ENCODE data around the gene RNF217. TPM values are rescaled to one million over a fixed set of nuclear protein-coding genes. Genes with fewer than 3 reads are reported as not detected.

The RNF217 gene
- total RNA-seq, 1 experiment from 2014 or later, result 12.2 TPM

DNA sequence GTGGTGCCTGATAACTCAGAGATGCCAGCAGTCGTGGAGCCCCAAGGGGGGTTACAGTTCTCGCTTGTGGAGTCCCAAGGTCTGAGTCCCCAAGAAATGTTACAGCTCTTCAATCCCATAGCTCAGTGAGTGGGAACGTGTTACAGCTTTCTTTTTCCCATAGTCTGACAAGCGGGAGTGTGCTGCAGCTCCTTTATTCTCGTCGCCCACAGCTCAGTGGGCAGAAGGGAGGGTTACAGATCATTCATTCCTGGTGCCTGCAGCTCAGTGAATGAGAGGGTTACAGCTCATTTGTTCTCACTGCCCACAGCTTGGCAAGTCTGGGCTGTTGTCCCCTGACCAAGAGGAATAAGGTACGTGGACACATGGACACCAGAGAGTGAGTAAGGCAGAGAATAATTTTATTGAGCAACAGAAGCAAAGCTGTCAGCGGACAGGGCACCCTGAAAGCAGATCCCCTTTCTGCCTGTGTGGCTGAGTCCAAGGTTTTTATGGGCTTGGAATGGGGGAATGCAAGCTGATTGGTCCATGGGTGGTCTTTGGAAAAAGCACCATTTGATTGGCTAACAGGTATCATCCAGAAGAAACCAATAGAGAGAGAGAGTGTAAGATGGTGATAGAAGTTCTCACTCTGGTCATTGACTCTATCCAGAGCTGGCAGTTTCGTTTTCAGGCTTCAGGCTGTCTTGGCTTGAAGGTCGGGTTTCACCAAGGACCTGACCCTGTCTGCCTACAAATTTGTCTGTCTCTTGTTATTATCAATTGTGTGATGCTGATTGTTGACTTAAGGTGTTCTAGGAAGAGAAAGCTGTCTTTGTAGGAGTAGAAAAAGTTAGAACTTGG lies 16.4 kb downstream of the RNF217 start:
- TF ChIP-seq NFATC4 (CRISPR knock-in tag; IDR thresholded peaks at IDR 0.05) (no peak), NFE2L1 (CRISPR knock-in tag; IDR thresholded peaks at IDR 0.05) (no peak), SP1 (CRISPR knock-in tag; conservative IDR thresholded peaks at IDR 0.05) (no peak), SMAD4 (CRISPR knock-in tag; IDR thresholded peaks at IDR 0.05) (no peak), ZBTB21 (CRISPR knock-in tag; IDR thresholded peaks at IDR 0.05; ENCODE audit: borderline replicate concordance) (no peak), NR1H2 (CRISPR knock-in tag; IDR thresholded peaks at IDR 0.05) (no peak), ZNF416 (CRISPR knock-in tag; IDR thresholded peaks at IDR 0.05) (no peak)
- TF ChIP-seq, protein P1, sequence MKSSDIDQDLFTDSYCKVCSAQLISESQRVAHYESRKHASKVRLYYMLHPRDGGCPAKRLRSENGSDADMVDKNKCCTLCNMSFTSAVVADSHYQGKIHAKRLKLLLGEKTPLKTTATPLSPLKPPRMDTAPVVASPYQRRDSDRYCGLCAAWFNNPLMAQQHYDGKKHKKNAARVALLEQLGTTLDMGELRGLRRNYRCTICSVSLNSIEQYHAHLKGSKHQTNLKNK (CRISPR knock-in tag; IDR thresholded peaks at IDR 0.05), result no peak
- TF ChIP-seq, protein P2, sequence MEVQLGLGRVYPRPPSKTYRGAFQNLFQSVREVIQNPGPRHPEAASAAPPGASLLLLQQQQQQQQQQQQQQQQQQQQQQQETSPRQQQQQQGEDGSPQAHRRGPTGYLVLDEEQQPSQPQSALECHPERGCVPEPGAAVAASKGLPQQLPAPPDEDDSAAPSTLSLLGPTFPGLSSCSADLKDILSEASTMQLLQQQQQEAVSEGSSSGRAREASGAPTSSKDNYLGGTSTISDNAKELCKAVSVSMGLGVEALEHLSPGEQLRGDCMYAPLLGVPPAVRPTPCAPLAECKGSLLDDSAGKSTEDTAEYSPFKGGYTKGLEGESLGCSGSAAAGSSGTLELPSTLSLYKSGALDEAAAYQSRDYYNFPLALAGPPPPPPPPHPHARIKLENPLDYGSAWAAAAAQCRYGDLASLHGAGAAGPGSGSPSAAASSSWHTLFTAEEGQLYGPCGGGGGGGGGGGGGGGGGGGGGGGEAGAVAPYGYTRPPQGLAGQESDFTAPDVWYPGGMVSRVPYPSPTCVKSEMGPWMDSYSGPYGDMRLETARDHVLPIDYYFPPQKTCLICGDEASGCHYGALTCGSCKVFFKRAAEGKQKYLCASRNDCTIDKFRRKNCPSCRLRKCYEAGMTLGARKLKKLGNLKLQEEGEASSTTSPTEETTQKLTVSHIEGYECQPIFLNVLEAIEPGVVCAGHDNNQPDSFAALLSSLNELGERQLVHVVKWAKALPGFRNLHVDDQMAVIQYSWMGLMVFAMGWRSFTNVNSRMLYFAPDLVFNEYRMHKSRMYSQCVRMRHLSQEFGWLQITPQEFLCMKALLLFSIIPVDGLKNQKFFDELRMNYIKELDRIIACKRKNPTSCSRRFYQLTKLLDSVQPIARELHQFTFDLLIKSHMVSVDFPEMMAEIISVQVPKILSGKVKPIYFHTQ (CRISPR knock-in tag; IDR thresholded peaks at IDR 0.05), result no peak
- peaks cover 16% of the 10 kb centered on the region for H3K4me1 Mint-ChIP-seq
- H3K9me3 Mint-ChIP-seq, result peaks cover 19% of the 10 kb centered on the region
- ChIA-PET CTCF (no interaction called here), POLR2A (interaction anchor here (1.0 kb wide), 1 partner anchor 35 kb away, joined by 3 read pairs; no protein-coding TSS in a partner anchor)
- H3K27ac Mint-ChIP-seq, result no peak overlapping the region
- ATAC-seq (no peak), DNase-seq (ENCODE audit: low spot score) (no peak)
- H3K27me3 Mint-ChIP-seq (ENCODE audit: low read depth), result no peaks in the 10 kb centered on the region
- H3K36me3 Mint-ChIP-seq, result peaks cover 24% of the 10 kb centered on the region
- H3K4me3 Mint-ChIP-seq, result no peak overlapping the region

DNA sequence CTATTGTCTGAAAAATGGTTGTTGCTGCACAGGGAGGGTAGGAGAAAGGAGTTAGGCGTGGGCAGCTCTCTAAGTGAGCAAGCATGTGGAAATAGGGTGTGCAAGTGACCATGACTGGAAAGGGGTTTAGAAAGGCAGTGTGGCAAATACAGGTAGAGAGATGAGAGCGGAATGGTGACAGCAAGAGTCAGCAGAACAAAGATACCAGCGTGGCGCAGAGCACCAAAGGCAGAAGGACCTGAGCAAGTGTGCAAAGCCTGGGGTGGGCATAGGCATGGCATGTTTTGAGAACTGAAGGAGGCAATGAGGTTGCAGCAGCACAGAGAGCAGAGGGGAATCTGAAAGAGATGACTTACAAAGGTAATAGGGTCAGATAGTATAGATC lies 17.0 kb downstream of the RNF217 start:
- Mint-ChIP-seq H3K4me1 (peaks cover 18% of the 10 kb centered on the region), H3K27ac (peak overlapping the region; percentile 4; the same call in 1 of the 2 replicates), H3K9me3 (peaks cover 19% of the 10 kb centered on the region), H3K36me3 (peaks cover 24% of the 10 kb centered on the region), H3K4me3 (no peak overlapping the region), H3K27me3 (ENCODE audit: low read depth) (no peaks in the 10 kb centered on the region)
- DNase-seq (ENCODE audit: low spot score), result no peak
- no peak for ATAC-seq
- POLR2A ChIA-PET, result interaction anchor here (0.5 to 1.0 kb wide), 2 partner anchors 36 to 139 kb away, joined by 3 read pairs; no protein-coding TSS in a partner anchor
- CTCF ChIA-PET, result no interaction called here
- TF ChIP-seq, protein P3, sequence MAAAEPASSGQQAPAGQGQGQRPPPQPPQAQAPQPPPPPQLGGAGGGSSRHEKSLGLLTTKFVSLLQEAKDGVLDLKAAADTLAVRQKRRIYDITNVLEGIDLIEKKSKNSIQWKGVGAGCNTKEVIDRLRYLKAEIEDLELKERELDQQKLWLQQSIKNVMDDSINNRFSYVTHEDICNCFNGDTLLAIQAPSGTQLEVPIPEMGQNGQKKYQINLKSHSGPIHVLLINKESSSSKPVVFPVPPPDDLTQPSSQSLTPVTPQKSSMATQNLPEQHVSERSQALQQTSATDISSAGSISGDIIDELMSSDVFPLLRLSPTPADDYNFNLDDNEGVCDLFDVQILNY (CRISPR knock-in tag; IDR thresholded peaks at IDR 0.05), result no peak
- no peak for TF ChIP-seq CREM (CRISPR knock-in tag; IDR thresholded peaks at IDR 0.05)
- no peak for TF ChIP-seq SMAD4 (CRISPR knock-in tag; IDR thresholded peaks at IDR 0.05)
- TF ChIP-seq, protein P4, sequence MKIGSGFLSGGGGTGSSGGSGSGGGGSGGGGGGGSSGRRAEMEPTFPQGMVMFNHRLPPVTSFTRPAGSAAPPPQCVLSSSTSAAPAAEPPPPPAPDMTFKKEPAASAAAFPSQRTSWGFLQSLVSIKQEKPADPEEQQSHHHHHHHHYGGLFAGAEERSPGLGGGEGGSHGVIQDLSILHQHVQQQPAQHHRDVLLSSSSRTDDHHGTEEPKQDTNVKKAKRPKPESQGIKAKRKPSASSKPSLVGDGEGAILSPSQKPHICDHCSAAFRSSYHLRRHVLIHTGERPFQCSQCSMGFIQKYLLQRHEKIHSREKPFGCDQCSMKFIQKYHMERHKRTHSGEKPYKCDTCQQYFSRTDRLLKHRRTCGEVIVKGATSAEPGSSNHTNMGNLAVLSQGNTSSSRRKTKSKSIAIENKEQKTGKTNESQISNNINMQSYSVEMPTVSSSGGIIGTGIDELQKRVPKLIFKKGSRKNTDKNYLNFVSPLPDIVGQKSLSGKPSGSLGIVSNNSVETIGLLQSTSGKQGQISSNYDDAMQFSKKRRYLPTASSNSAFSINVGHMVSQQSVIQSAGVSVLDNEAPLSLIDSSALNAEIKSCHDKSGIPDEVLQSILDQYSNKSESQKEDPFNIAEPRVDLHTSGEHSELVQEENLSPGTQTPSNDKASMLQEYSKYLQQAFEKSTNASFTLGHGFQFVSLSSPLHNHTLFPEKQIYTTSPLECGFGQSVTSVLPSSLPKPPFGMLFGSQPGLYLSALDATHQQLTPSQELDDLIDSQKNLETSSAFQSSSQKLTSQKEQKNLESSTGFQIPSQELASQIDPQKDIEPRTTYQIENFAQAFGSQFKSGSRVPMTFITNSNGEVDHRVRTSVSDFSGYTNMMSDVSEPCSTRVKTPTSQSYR (CRISPR knock-in tag; IDR thresholded peaks at IDR 0.05), result no peak
- no peak for TF ChIP-seq SOX15 (CRISPR knock-in tag; IDR thresholded peaks at IDR 0.05)
- TF ChIP-seq, protein P5, sequence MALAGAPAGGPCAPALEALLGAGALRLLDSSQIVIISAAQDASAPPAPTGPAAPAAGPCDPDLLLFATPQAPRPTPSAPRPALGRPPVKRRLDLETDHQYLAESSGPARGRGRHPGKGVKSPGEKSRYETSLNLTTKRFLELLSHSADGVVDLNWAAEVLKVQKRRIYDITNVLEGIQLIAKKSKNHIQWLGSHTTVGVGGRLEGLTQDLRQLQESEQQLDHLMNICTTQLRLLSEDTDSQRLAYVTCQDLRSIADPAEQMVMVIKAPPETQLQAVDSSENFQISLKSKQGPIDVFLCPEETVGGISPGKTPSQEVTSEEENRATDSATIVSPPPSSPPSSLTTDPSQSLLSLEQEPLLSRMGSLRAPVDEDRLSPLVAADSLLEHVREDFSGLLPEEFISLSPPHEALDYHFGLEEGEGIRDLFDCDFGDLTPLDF (CRISPR knock-in tag; IDR thresholded peaks at IDR 0.05), result no peak
- TF ChIP-seq, protein P6, sequence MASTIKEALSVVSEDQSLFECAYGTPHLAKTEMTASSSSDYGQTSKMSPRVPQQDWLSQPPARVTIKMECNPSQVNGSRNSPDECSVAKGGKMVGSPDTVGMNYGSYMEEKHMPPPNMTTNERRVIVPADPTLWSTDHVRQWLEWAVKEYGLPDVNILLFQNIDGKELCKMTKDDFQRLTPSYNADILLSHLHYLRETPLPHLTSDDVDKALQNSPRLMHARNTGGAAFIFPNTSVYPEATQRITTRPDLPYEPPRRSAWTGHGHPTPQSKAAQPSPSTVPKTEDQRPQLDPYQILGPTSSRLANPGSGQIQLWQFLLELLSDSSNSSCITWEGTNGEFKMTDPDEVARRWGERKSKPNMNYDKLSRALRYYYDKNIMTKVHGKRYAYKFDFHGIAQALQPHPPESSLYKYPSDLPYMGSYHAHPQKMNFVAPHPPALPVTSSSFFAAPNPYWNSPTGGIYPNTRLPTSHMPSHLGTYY (CRISPR knock-in tag; IDR thresholded peaks at IDR 0.05), result no peak
- TF ChIP-seq ETV6 (CRISPR knock-in tag; IDR thresholded peaks at IDR 0.05), result no peak
- TF ChIP-seq, protein P7, sequence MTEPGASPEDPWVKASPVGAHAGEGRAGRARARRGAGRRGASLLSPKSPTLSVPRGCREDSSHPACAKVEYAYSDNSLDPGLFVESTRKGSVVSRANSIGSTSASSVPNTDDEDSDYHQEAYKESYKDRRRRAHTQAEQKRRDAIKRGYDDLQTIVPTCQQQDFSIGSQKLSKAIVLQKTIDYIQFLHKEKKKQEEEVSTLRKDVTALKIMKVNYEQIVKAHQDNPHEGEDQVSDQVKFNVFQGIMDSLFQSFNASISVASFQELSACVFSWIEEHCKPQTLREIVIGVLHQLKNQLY (CRISPR knock-in tag; IDR thresholded peaks at IDR 0.05), result no peak
- TF ChIP-seq, protein P8, sequence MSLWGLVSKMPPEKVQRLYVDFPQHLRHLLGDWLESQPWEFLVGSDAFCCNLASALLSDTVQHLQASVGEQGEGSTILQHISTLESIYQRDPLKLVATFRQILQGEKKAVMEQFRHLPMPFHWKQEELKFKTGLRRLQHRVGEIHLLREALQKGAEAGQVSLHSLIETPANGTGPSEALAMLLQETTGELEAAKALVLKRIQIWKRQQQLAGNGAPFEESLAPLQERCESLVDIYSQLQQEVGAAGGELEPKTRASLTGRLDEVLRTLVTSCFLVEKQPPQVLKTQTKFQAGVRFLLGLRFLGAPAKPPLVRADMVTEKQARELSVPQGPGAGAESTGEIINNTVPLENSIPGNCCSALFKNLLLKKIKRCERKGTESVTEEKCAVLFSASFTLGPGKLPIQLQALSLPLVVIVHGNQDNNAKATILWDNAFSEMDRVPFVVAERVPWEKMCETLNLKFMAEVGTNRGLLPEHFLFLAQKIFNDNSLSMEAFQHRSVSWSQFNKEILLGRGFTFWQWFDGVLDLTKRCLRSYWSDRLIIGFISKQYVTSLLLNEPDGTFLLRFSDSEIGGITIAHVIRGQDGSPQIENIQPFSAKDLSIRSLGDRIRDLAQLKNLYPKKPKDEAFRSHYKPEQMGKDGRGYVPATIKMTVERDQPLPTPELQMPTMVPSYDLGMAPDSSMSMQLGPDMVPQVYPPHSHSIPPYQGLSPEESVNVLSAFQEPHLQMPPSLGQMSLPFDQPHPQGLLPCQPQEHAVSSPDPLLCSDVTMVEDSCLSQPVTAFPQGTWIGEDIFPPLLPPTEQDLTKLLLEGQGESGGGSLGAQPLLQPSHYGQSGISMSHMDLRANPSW (CRISPR knock-in tag; conservative IDR thresholded peaks at IDR 0.05; ENCODE audit: low read depth), result no peak
- no peak for TF ChIP-seq GRHL2 (CRISPR knock-in tag; IDR thresholded peaks at IDR 0.05; ENCODE audit: insufficient replicate concordance, severe bottlenecking)
- TF ChIP-seq ZBTB21 (CRISPR knock-in tag; IDR thresholded peaks at IDR 0.05; ENCODE audit: borderline replicate concordance), result no peak
- TF ChIP-seq OVOL2 (CRISPR knock-in tag; IDR thresholded peaks at IDR 0.05; ENCODE audit: borderline replicate concordance), result no peak

Data from WTC11 (cell line).